ENCODE data around the gene ATXN3L. TPM values are rescaled to one million over a fixed set of nuclear protein-coding genes. Genes with fewer than 3 reads are reported as not detected.

Gene ATXN3L
- total and polyA plus RNA-seq, 2 donors from 2014 or later: not detected

DNA sequence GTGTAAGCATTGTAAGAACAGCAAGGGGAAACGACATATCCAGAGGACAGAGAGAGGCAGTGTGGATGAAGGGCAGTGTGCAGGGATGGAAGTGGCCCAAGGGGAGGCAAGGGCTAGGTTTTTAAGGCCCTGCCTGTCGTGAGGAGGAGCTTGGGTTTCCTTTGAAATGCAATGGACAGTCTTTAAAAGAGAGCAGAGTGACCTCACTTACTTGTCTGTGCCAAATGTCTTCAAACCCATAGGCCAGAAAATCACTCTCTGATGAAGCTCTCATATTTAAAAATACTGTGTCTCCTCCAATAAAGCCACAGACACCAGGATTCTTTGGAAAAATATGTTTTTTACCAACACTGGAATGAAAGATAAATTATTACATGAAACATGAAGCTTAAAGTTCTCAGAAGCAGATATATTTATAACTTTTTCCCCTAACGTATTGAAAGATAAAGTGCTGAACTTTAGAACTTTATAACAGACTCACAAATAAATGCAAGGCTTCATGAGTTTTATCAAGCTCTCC lies 19.2 kb upstream of the ATXN3L start:
- Histone ChIP-seq H3K9me3 (ENCODE audit: control insufficient read depth in 2 of 3, insufficient read depth in 1 of 3, low read length in 3 of 3) (no peaks in the 10 kb centered on the region), H3K4me1 (ENCODE audit: control insufficient read depth in 2 of 3, insufficient read depth in 2 of 3, low read depth in 1 of 3, low read length in 3 of 3) (no peaks in the 10 kb centered on the region), H3K9ac (ENCODE audit: low read length in 3 of 3) (no peak overlapping the region), H3K36me3 (ENCODE audit: control insufficient read depth in 2 of 3, insufficient read depth in 3 of 3, low read length in 3 of 3) (no peaks in the 10 kb centered on the region), H3K27me3 (ENCODE audit: control insufficient read depth, insufficient read depth, low read length) (peaks cover 5% of the 10 kb centered on the region), H3K4me3 (ENCODE audit: low read length in 3 of 3) (no peak overlapping the region), H3K27ac (ENCODE audit: low read depth in 2 of 2, low read length in 2 of 2) (no peak overlapping the region)
- no peak for TF ChIP-seq CTCF (IDR thresholded peaks at IDR 0.05; ENCODE audit: borderline replicate concordance, extremely low read depth, insufficient read depth)
- no peak for FAIRE-seq
- no peak for DNase-seq
- intact Hi-C loops (cut with DNase I): no loop called here

DNA sequence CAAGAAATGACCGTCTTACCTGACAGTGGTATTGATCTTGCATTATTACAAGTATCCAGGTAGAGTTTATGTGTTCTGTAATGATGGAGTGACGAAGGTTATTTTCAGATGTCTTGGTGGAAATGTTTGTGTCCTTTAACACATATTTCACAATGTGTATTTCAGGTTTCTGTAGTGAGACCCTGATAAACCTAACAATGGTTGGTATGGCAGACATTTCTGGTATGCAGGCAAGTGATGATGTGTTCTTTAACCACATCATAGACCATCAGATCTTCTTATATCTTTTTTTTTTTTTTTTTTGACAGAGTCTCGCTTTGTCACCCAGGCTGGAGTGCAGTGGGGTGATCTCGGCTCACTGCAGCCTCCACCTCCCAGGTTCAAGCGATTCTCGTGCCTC lies 14.6 kb upstream of the ATXN3L start:
- Histone ChIP-seq H3K27me3 (ENCODE audit: control insufficient read depth, insufficient read depth, low read length) (peaks cover 2% of the 10 kb centered on the region), H3K4me3 (ENCODE audit: low read length in 3 of 3) (no peak overlapping the region), H3K9me3 (ENCODE audit: control insufficient read depth in 2 of 3, insufficient read depth in 1 of 3, low read length in 3 of 3) (no peaks in the 10 kb centered on the region), H3K36me3 (ENCODE audit: control insufficient read depth in 2 of 3, insufficient read depth in 3 of 3, low read length in 3 of 3) (no peaks in the 10 kb centered on the region), H3K4me1 (ENCODE audit: control insufficient read depth in 2 of 3, insufficient read depth in 2 of 3, low read depth in 1 of 3, low read length in 3 of 3) (no peaks in the 10 kb centered on the region), H3K27ac (ENCODE audit: low read depth in 2 of 2, low read length in 2 of 2) (no peak overlapping the region), H3K9ac (ENCODE audit: low read length in 3 of 3) (no peak overlapping the region)
- TF ChIP-seq CTCF (IDR thresholded peaks at IDR 0.05; ENCODE audit: borderline replicate concordance, extremely low read depth, insufficient read depth): no peak
- DNase-seq (no peak), FAIRE-seq (no peak)
- intact Hi-C loops (cut with DNase I): no loop called here

- intact Hi-C loops (cut with DNase I): no loop called here
- no peak for TF ChIP-seq CTCF (IDR thresholded peaks at IDR 0.05; ENCODE audit: borderline replicate concordance, extremely low read depth, insufficient read depth)
- Histone ChIP-seq H3K4me1 (ENCODE audit: control insufficient read depth in 2 of 3, insufficient read depth in 2 of 3, low read depth in 1 of 3, low read length in 3 of 3) (no peaks in the 10 kb centered on the region), H3K27ac (ENCODE audit: low read depth in 2 of 2, low read length in 2 of 2) (no peak overlapping the region), H3K4me3 (ENCODE audit: low read length in 3 of 3) (no peak overlapping the region), H3K9ac (ENCODE audit: low read length in 3 of 3) (no peak overlapping the region), H3K27me3 (ENCODE audit: control insufficient read depth, insufficient read depth, low read length) (no peaks in the 10 kb centered on the region), H3K36me3 (ENCODE audit: control insufficient read depth in 2 of 3, insufficient read depth in 3 of 3, low read length in 3 of 3) (no peaks in the 10 kb centered on the region), H3K9me3 (ENCODE audit: control insufficient read depth in 2 of 3, insufficient read depth in 1 of 3, low read length in 3 of 3) (no peaks in the 10 kb centered on the region)
- no peak for FAIRE-seq
- no peak for DNase-seq
These were observed 10.6 kb upstream of the ATXN3L start for GRCh38 chrX:13330446-13330845.

GRCh38 chrX:13327666-13328065 lies 7.8 kb upstream of the ATXN3L start:
- Histone ChIP-seq H3K9ac (ENCODE audit: low read length in 3 of 3) (no peak overlapping the region), H3K4me1 (ENCODE audit: control insufficient read depth in 2 of 3, insufficient read depth in 2 of 3, low read depth in 1 of 3, low read length in 3 of 3) (no peaks in the 10 kb centered on the region), H3K27ac (ENCODE audit: low read depth in 2 of 2, low read length in 2 of 2) (no peak overlapping the region), H3K36me3 (ENCODE audit: control insufficient read depth in 2 of 3, insufficient read depth in 3 of 3, low read length in 3 of 3) (no peaks in the 10 kb centered on the region), H3K27me3 (ENCODE audit: control insufficient read depth, insufficient read depth, low read length) (peaks cover 2% of the 10 kb centered on the region), H3K9me3 (ENCODE audit: control insufficient read depth in 2 of 3, insufficient read depth in 1 of 3, low read length in 3 of 3) (no peaks in the 10 kb centered on the region), H3K4me3 (ENCODE audit: low read length in 3 of 3) (no peak overlapping the region)
- no peak for FAIRE-seq
- TF ChIP-seq CTCF (IDR thresholded peaks at IDR 0.05; ENCODE audit: borderline replicate concordance, extremely low read depth, insufficient read depth): no peak
- no peak for DNase-seq
- intact Hi-C loops (cut with DNase I): no loop called here

Measured in kidney (tissue), 14 donors.